A549 (cell line): ENCODE results near the gene GJB2. TPM values are rescaled to one million over a fixed set of nuclear protein-coding genes. Genes with fewer than 3 reads are reported as not detected.

Experiments used
- ATAC-seq, 2 experiments: fragments of 200-7000 bp in 1 of 2; fragments of >200 bp in 1 of 2; cut with Nextera tagmentation in 1 of 2; cut with Tn5 transposase in 1 of 2; 3 replicates each; pipeline versions ENCODE4 v1.8.0 to v1.9.1; 2018 to 2020; ENCODE audit warnings: mild to moderate bottlenecking in 1 of 2, moderate library complexity in 1 of 2
- CTCF ChIA-PET: fragments of 300-600 bp; sonication (Branson Sonifier 250); formaldehyde crosslinking; extraction: SDS; loops from one replicate; lab custom pipeline; 2021; ENCODE audit warnings: antibody characterized with exemption, inconsistent platforms; lab: Yijun Ruan, JAX
- POLR2A ChIA-PET: fragments of 350-600 bp; formaldehyde crosslinking; extraction: SDS; loops from one replicate; lab custom pipeline; 2021; ENCODE audit warnings: antibody characterized with exemption, inconsistent platforms; lab: Yijun Ruan, JAX
- DNase-seq, 2 experiments: peaks; one replicate each; pipeline versions ENCODE4 v3.0.0 to v3.0.0-alpha.2; 2011 to 2016; ENCODE audit warnings: low read depth in 1 of 2, low spot score in 1 of 2
- FAIRE-seq: peaks from 2 replicates; lab custom pipeline; 2011; peaks lifted over from hg19 to GRCh38; lab: Jason Lieb, UNC
- H3K27ac ChIP-seq, 2 experiments: fragments of >200 bp; sonication (Bioruptor Twin); formaldehyde crosslinking; 3 replicates each; pipeline ENCODE4 v1.5.1; 2016 to 2017
- H3K4me1 ChIP-seq: fragments of >200 bp; sonication (Bioruptor Twin); formaldehyde crosslinking; 3 replicates; pipeline ENCODE4 v1.6.1; 2016
- H3K4me2 ChIP-seq: fragments of >200 bp; sonication (Bioruptor Twin); formaldehyde crosslinking; 3 replicates; pipeline ENCODE4 v1.6.1; 2016
- H3K4me3 ChIP-seq: fragments of >200 bp; sonication (Bioruptor Twin); formaldehyde crosslinking; 3 replicates; pipeline ENCODE4 v1.5.1; 2016
- H3K9me3 ChIP-seq: fragments of >200 bp; sonication (Bioruptor Twin); formaldehyde crosslinking; 3 replicates; pipeline ENCODE4 v1.6.1; 2016
- BHLHE40 ChIP-seq: IDR thresholded peaks from 2 replicates; pipeline ENCODE4 v1.6.1; 2012; ENCODE audit warnings: low read depth, low read length, inconsistent platforms
- CBX2 ChIP-seq: fragments of 200-600 bp; sonication (generic); IDR thresholded peaks from 2 replicates; pipeline ENCODE4 v1.6.1; 2016; ENCODE audit warnings: low read depth, mild to moderate bottlenecking, borderline replicate concordance
- CEBPB ChIP-seq, 2 experiments: fragments of >200 bp in 1 of 2; sonication (Bioruptor Twin) in 1 of 2; formaldehyde crosslinking in 1 of 2; IDR thresholded peaks; 2 replicates each; pipeline ENCODE4 v1.6.1; 2012 to 2016
- CHD4 ChIP-seq: fragments of 200-600 bp; sonication (generic); IDR thresholded peaks from 2 replicates; pipeline ENCODE4 v1.6.1; 2016; ENCODE audit warnings: antibody characterized with exemption, mild to moderate bottlenecking, borderline replicate concordance
- CTCF ChIP-seq: fragments of >200 bp; sonication (Bioruptor Twin); formaldehyde crosslinking; IDR thresholded peaks from 3 replicates; pipeline ENCODE4 v1.5.1; 2016
- E2F6 ChIP-seq: IDR thresholded peaks from 2 replicates; pipeline ENCODE4 v1.6.1; 2012; ENCODE audit warnings: low read depth, borderline replicate concordance
- EHMT2 ChIP-seq: fragments of 200-600 bp; sonication (generic); IDR thresholded peaks from 2 replicates; pipeline ENCODE4 v1.6.1; 2016; ENCODE audit warnings: antibody characterized with exemption, low read depth, mild to moderate bottlenecking, moderate library complexity
- ELK1 ChIP-seq: fragments of 150-350 bp; IDR thresholded peaks from 2 replicates; pipeline ENCODE4 v1.6.1; 2014; ENCODE audit warnings: low read depth, mild to moderate bottlenecking, low read length
- FOSB ChIP-seq: fragments of 250-450 bp; sonication (Bioruptor Pico); IDR thresholded peaks from 2 replicates; pipeline ENCODE4 v1.5.0; 2020; ENCODE audit warnings: mild to moderate bottlenecking, moderate library complexity
- FOSL2 ChIP-seq, 2 experiments: fragments of 450-650 bp in 1 of 2; fragments of >200 bp in 1 of 2; sonication (Bioruptor Twin) in 1 of 2; formaldehyde crosslinking; IDR thresholded peaks; 2 replicates each; pipeline versions ENCODE4 v1.5.0 to v1.6.1; 2016 to 2020; ENCODE audit warnings: mild to moderate bottlenecking in 1 of 2, moderate library complexity in 1 of 2
- GATA3 ChIP-seq: IDR thresholded peaks from 2 replicates; pipeline ENCODE4 v1.6.1; 2012; ENCODE audit warnings: borderline replicate concordance
- HDAC2 ChIP-seq: fragments of 200-600 bp; sonication (generic); IDR thresholded peaks from 2 replicates; pipeline ENCODE4 v1.6.1; 2016
- HEYL ChIP-seq: fragments of 250-450 bp; sonication (Bioruptor Pico); IDR thresholded peaks from 2 replicates; pipeline ENCODE4 v1.8.0; 2021; ENCODE audit warnings: mild to moderate bottlenecking, moderate library complexity
- HOXA7 ChIP-seq: fragments of 250-450 bp; sonication (Bioruptor Pico); IDR thresholded peaks from 2 replicates; pipeline ENCODE4 v1.5.0; 2020; ENCODE audit warnings: mild to moderate bottlenecking, moderate library complexity
- HOXB13 ChIP-seq: fragments of 250-450 bp; sonication (Bioruptor Pico); IDR thresholded peaks from 2 replicates; pipeline ENCODE4 v1.5.0; 2020; ENCODE audit warnings: low read depth, mild to moderate bottlenecking, moderate library complexity
- HOXB5 ChIP-seq: fragments of 250-450 bp; sonication (Bioruptor Pico); IDR thresholded peaks from 2 replicates; pipeline ENCODE4 v1.5.0; 2020; ENCODE audit warnings: mild to moderate bottlenecking, moderate library complexity
- JUN ChIP-seq, 2 experiments: fragments of >200 bp; sonication (Bioruptor Twin); formaldehyde crosslinking; IDR thresholded peaks; 2 replicates in 1 of 2; 3 replicates in 1 of 2; pipeline ENCODE4 v1.6.1; 2016 to 2017
- JUNB ChIP-seq: fragments of >200 bp; sonication (Bioruptor Twin); formaldehyde crosslinking; IDR thresholded peaks from 2 replicates; pipeline ENCODE4 v1.6.1; 2016
- KDM5A ChIP-seq: fragments of 200-600 bp; sonication (generic); IDR thresholded peaks from 2 replicates; pipeline ENCODE4 v1.6.1; 2016; ENCODE audit warnings: antibody characterized with exemption, mild to moderate bottlenecking
- POLR2A ChIP-seq: IDR thresholded peaks from 2 replicates; pipeline ENCODE4 v1.6.1; 2012; ENCODE audit warnings: mild to moderate bottlenecking, low read length
- RARB ChIP-seq: fragments of 250-450 bp; sonication (Bioruptor Pico); IDR thresholded peaks from 2 replicates; pipeline ENCODE4 v1.8.0; 2021; ENCODE audit warnings: mild to moderate bottlenecking, moderate library complexity
- RCOR1 ChIP-seq: fragments of 150-350 bp; IDR thresholded peaks from 2 replicates; pipeline ENCODE4 v1.6.1; 2014; ENCODE audit warnings: antibody characterized with exemption, low read length, low read depth
- REST ChIP-seq: fragments of 200-600 bp; sonication (generic); IDR thresholded peaks from 2 replicates; pipeline ENCODE4 v1.6.1; 2016; ENCODE audit warnings: antibody characterized with exemption, mild to moderate bottlenecking, moderate library complexity
- RFX5 ChIP-seq: fragments of 450-650 bp; IDR thresholded peaks from 2 replicates; pipeline ENCODE4 v1.7.1; 2014; ENCODE audit warnings: antibody characterized with exemption, mild to moderate bottlenecking, moderate library complexity
- SMC3 ChIP-seq: fragments of >200 bp; sonication (Bioruptor Twin); formaldehyde crosslinking; IDR thresholded peaks from 3 replicates; pipeline ENCODE4 v1.6.1; 2018; ENCODE audit warnings: inconsistent platforms
- TFCP2L1 ChIP-seq: fragments of 250-450 bp; sonication (Bioruptor Pico); IDR thresholded peaks from 2 replicates; pipeline ENCODE4 v1.5.0; 2021; ENCODE audit warnings: mild to moderate bottlenecking
- TP53 ChIP-seq: fragments of 250-450 bp; sonication (Bioruptor Pico); IDR thresholded peaks from 2 replicates; pipeline ENCODE4 v1.5.0; 2021; ENCODE audit warnings: mild to moderate bottlenecking, moderate library complexity
- ZC3H11A ChIP-seq: fragments of 450-650 bp; IDR thresholded peaks from 2 replicates; pipeline ENCODE4 v1.6.1; 2014; ENCODE audit warnings: antibody characterized with exemption, mild to moderate bottlenecking
- ZNF302 ChIP-seq: fragments of 250-450 bp; sonication (Bioruptor Pico); IDR thresholded peaks from 2 replicates; pipeline ENCODE4 v1.9.0; 2021; ENCODE audit warnings: inconsistent platforms, mild to moderate bottlenecking, moderate library complexity
- WGBS: methylation state at CpG from one replicate; pipeline ENCODE4 v1.1.6; 2017; ENCODE audit errors: missing lambda C conversion rate; 5-methylcytosine and 5-hydroxymethylcytosine counted together
- polyA plus RNA-seq, 4 experiments: library from polyadenylated mRNA; depleted of rRNA in 3 of 4; stranded (reverse); fragments of >200 nt; fragmentation: RNase III in 1 of 4; extraction: RNeasy Plus Mini Kit Qiagen cat#74134 plus additional on column Dnase treatment in 1 of 4; gene quantifications; 2 replicates in 3 of 4; 3 replicates in 1 of 4; pipeline ENCODE4 v1.2.3, GENCODE V29; 2011 to 2017

The GJB2 gene
- polyA plus RNA-seq, 2 of the 4 experiments (the other 2 are of a cell fraction): 0.40 to 0.66 TPM

- CTCF ChIA-PET: interaction anchor here (0.7 to 0.9 kb wide), 2 partner anchors 19 to 46 kb away, joined by 3 to 4 read pairs; no protein-coding TSS in a partner anchor
These were observed 44.1 kb downstream of the GJB2 start for GRCh38 chr13:20148501-20149183.

GRCh38 chr13:20146381-20146780 is 46.4 kb downstream of the GJB2 start:
- H3K27ac ChIP-seq: no peak overlapping the region
- TF ChIP-seq POLR2A: no peak
- TF ChIP-seq JUNB: no peak
- TF ChIP-seq ZNF302 (CRISPR knock-in tag): no peak
- no peak for TF ChIP-seq RARB (CRISPR knock-in tag)
- no peak for TF ChIP-seq HDAC2
- TF ChIP-seq FOSL2 (IDR thresholded peaks at IDR 0.05): no peak
- TF ChIP-seq FOSL2 (CRISPR knock-in tag; IDR thresholded peaks at IDR 0.05): no peak
- no peak for TF ChIP-seq SMC3
- TF ChIP-seq BHLHE40: no peak
- TF ChIP-seq CHD4: no peak
- TF ChIP-seq FOSB: no peak
- no peak for TF ChIP-seq E2F6
- no peak for TF ChIP-seq CBX2
- TF ChIP-seq EHMT2: no peak
- TF ChIP-seq HOXA7: no peak
- TF ChIP-seq ELK1: no peak
- no peak for TF ChIP-seq KDM5A
- TF ChIP-seq, all 56 proteins: peak for 0
- WGBS: 83% methylated on average over 1 of the region's 1 CpG
- ChIA-PET POLR2A (no interaction called here), CTCF (interaction anchor here (1.3 kb wide), 1 partner anchor 9 kb away, joined by 7 read pairs; no protein-coding TSS in a partner anchor)
- Histone ChIP-seq H3K9me3 (no peaks in the 10 kb centered on the region), H3K4me1 (no peaks in the 10 kb centered on the region), H3K4me3 (no peak overlapping the region), H3K4me2 (no peak overlapping the region)
- DNase-seq (no peak), FAIRE-seq (no peak), ATAC-seq (no peak)

More at GRCh38 chr13:20148501-20149183, 44.1 kb downstream of the GJB2 start:
- H3K4me1 ChIP-seq: no peaks in the 10 kb centered on the region
- no peak for FAIRE-seq
- no peak overlapping the region for H3K27ac ChIP-seq
- POLR2A ChIA-PET: no interaction called here
- TF ChIP-seq TP53 (CRISPR knock-in tag) (no peak), EHMT2 (no peak), ZNF302 (CRISPR knock-in tag) (no peak), FOSB (no peak), RCOR1 (no peak), ZC3H11A (no peak), HOXB5 (CRISPR knock-in tag) (no peak), HDAC2 (no peak), RFX5 (no peak), GATA3 (no peak), CEBPB (IDR thresholded peaks at IDR 0.05) (no peak), JUN (IDR thresholded peaks at IDR 0.05) (no peak), REST (no peak), TFCP2L1 (no peak), CBX2 (no peak), CTCF (no peak), HEYL (CRISPR knock-in tag) (no peak), HOXB13 (CRISPR knock-in tag) (no peak)
- TF ChIP-seq, all 56 proteins: peak for 0
- WGBS: 73% methylated on average over 16 of the region's 16 CpGs
- Histone ChIP-seq H3K9me3 (no peaks in the 10 kb centered on the region), H3K4me3 (no peak overlapping the region), H3K4me2 (no peak overlapping the region)
- no peak for DNase-seq
- ATAC-seq: no peak
